ENCODE measurements around the gene LMCD1.

The LMCD1 gene

DNA sequence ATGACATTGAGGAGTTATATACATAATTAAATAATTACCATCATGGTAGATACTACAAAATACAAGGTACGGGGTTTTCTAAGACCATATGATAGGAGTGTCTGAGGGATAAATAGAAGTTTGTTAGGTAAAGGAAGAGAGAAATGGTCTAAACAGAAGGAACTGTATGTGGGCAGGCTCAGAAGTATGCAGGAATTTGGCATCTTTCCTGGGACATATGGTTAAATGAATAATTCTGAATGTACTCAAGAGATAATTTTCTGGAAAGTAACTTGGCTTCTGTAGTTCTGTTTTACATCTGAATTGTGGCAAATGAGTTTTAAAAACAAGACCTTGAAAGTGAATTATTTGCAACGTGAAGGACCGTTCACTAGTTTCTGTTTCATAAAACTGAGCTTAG lies 17.5 kb downstream of the LMCD1 start:
- Mint-ChIP-seq H3K36me3 (ENCODE audit: insufficient read depth) (no peaks in the 10 kb centered on the region), H3K9me3 (peaks cover 6% of the 10 kb centered on the region), H3K4me3 (no peak overlapping the region), H3K4me1 (no peaks in the 10 kb centered on the region), H3K27ac (ENCODE audit: low read depth) (no peak overlapping the region), H3K27me3 (peaks cover 18% of the 10 kb centered on the region)
- ATAC-seq (replicated peaks; ENCODE audit: extremely low read depth, poor library complexity, severe bottlenecking) (no peak), DNase-seq (ENCODE audit: low spot score in 2 of 2) (no peak)

- Mint-ChIP-seq H3K36me3 (ENCODE audit: insufficient read depth) (no peaks in the 10 kb centered on the region), H3K4me1 (no peaks in the 10 kb centered on the region), H3K27me3 (peaks cover 18% of the 10 kb centered on the region), H3K27ac (ENCODE audit: low read depth) (no peak overlapping the region), H3K4me3 (no peak overlapping the region), H3K9me3 (peaks cover 6% of the 10 kb centered on the region)
- DNase-seq (ENCODE audit: low spot score in 2 of 2) = no peak
- no peak for ATAC-seq (replicated peaks; ENCODE audit: extremely low read depth, poor library complexity, severe bottlenecking)
Observed at GRCh38 chr3:8519774-8520448, 18.3 kb downstream of the LMCD1 start.

DNA sequence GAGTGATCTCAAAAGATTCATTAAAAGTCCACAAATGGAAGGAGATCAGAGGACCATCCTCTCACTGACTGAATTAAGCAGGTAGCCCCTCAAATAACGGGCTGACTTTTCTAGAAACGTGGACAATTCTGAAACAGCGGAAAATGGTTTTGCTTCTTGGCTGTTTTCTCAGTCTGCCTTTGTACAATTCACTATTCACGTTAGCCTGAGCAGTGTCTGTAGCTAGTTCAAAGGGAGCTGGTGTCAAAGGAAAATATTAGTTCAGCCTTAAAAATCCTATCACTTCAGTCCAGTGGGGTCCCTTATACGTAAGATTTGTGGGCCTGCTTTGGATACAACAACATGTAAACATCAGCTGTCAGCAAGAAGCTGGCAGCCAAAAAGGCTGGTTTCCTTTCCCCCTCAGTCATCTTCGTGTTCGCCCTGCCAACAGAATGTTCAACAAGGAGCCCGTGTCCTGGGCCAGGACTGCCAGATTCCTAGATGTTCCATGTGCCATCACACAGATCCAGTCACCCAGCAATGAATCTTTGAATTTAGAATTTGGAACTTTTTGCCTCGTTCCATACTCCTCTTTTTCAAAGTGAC lies 19.3 kb downstream of the LMCD1 start:
- ATAC-seq (replicated peaks; ENCODE audit: extremely low read depth, poor library complexity, severe bottlenecking) (no peak), DNase-seq (ENCODE audit: low spot score in 2 of 2) (no peak)
- peaks cover 6% of the 10 kb centered on the region for H3K9me3 Mint-ChIP-seq
- H3K4me3 Mint-ChIP-seq = no peak overlapping the region
- peaks cover 18% of the 10 kb centered on the region for H3K27me3 Mint-ChIP-seq
- H3K36me3 Mint-ChIP-seq (ENCODE audit: insufficient read depth) = no peaks in the 10 kb centered on the region
- no peaks in the 10 kb centered on the region for H3K4me1 Mint-ChIP-seq
- H3K27ac Mint-ChIP-seq (ENCODE audit: low read depth) = no peak overlapping the region

GRCh38 chr3:8523041-8523440 lies 21.4 kb downstream of the LMCD1 start:
- no peaks in the 10 kb centered on the region for H3K4me1 Mint-ChIP-seq
- peaks cover 18% of the 10 kb centered on the region for H3K27me3 Mint-ChIP-seq
- no peak overlapping the region for H3K4me3 Mint-ChIP-seq
- DNase-seq (ENCODE audit: low spot score in 2 of 2) (no peak), ATAC-seq (replicated peaks; ENCODE audit: extremely low read depth, poor library complexity, severe bottlenecking) (no peak)
- no peak overlapping the region for H3K27ac Mint-ChIP-seq (ENCODE audit: low read depth)
- H3K36me3 Mint-ChIP-seq (ENCODE audit: insufficient read depth) = no peaks in the 10 kb centered on the region
- H3K9me3 Mint-ChIP-seq = peaks cover 6% of the 10 kb centered on the region

DNA sequence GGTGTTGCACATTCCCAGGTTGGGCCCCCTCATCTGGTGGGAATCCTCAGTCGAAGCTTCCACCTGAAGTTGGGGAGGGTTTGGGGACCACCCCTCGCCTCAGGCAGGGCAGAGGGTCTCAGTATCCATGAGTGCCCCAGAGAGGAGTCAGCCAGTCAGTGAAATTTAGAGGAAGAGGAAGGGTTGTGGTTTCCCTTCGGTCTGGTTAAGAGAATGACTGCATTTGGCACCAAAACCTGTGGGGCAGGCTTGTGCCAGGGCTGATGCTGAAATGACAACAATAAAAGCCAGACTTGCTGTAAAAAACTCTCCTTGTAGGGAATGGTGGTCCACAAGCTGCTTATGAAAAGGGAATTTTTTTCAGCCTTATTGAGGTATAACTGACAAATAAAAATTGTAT lies 22.6 kb downstream of the LMCD1 start:
- Mint-ChIP-seq H3K27ac (ENCODE audit: low read depth) (no peak overlapping the region), H3K4me1 (no peaks in the 10 kb centered on the region), H3K9me3 (no peaks in the 10 kb centered on the region), H3K27me3 (peaks cover 5% of the 10 kb centered on the region), H3K4me3 (no peak overlapping the region), H3K36me3 (ENCODE audit: insufficient read depth) (no peaks in the 10 kb centered on the region)
- ATAC-seq (replicated peaks; ENCODE audit: extremely low read depth, poor library complexity, severe bottlenecking) = no peak
- no peak for DNase-seq (ENCODE audit: low spot score in 2 of 2)

GRCh38 chr3:8524656-8525399 lies 23.2 kb downstream of the LMCD1 start:
- no peak overlapping the region for H3K27ac Mint-ChIP-seq (ENCODE audit: low read depth)
- H3K9me3 Mint-ChIP-seq = no peaks in the 10 kb centered on the region
- no peaks in the 10 kb centered on the region for H3K36me3 Mint-ChIP-seq (ENCODE audit: insufficient read depth)
- H3K4me3 Mint-ChIP-seq = no peak overlapping the region
- no peaks in the 10 kb centered on the region for H3K27me3 Mint-ChIP-seq
- ATAC-seq (replicated peaks; ENCODE audit: extremely low read depth, poor library complexity, severe bottlenecking) (no peak), DNase-seq (ENCODE audit: low spot score in 2 of 2) (no peak)
- H3K4me1 Mint-ChIP-seq = no peaks in the 10 kb centered on the region

DNA sequence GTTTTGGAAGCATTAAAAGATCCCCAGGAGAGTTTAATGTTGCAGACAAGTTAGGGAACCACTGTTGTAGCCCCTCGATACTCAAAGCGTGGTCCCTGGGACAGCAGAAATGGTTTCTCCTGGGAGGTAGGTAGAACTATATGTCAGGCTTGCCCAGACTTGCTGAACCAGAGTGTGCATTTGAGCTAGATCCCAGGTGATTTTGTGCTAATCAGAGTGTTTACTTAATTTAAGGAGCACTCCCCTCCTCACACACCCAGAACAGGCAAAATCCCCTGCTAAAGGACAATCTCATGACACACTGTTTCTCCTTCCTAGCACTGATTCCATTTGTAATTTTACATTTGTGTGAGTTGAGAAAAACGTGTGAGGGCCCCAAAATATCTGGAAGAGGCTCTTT lies 24.3 kb downstream of the LMCD1 start:
- ATAC-seq (replicated peaks; ENCODE audit: extremely low read depth, poor library complexity, severe bottlenecking) = no peak
- Mint-ChIP-seq H3K9me3 (no peaks in the 10 kb centered on the region), H3K27me3 (no peaks in the 10 kb centered on the region), H3K27ac (ENCODE audit: low read depth) (no peak overlapping the region), H3K36me3 (ENCODE audit: insufficient read depth) (no peaks in the 10 kb centered on the region), H3K4me1 (no peaks in the 10 kb centered on the region), H3K4me3 (no peak overlapping the region)
- no peak for DNase-seq (ENCODE audit: low spot score in 2 of 2)

DNA sequence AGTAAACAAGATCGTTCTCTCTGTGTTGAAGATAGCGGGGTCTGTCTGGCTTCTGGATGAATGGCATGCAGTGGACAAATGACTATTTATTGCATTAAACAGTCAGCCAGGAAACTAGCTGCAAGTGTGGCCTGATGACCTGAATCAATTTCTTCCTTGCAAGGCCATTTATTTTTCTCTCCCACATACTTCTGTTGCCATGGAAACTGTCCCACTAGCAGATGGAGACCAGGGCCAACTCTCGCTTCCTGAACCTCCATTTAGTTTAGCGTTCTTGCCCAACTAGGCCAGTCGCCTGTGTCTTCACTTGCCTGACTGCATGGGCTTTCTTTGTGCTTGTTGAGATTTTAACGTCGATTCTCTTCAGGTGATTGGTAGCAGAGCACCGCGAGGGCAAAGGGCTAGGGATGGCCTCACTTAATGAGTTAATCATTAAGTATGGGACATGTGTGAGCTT lies 27.6 kb downstream of the LMCD1 start:
- H3K27ac Mint-ChIP-seq (ENCODE audit: low read depth) = no peak overlapping the region
- DNase-seq (ENCODE audit: low spot score in 2 of 2) (no peak), ATAC-seq (replicated peaks; ENCODE audit: extremely low read depth, poor library complexity, severe bottlenecking) (no peak)
- H3K4me1 Mint-ChIP-seq = no peaks in the 10 kb centered on the region
- H3K9me3 Mint-ChIP-seq = no peaks in the 10 kb centered on the region
- peaks cover 6% of the 10 kb centered on the region for H3K27me3 Mint-ChIP-seq
- H3K4me3 Mint-ChIP-seq = no peak overlapping the region
- no peaks in the 10 kb centered on the region for H3K36me3 Mint-ChIP-seq (ENCODE audit: insufficient read depth)

- Mint-ChIP-seq H3K4me1 (no peaks in the 10 kb centered on the region), H3K36me3 (ENCODE audit: insufficient read depth) (no peaks in the 10 kb centered on the region), H3K9me3 (no peaks in the 10 kb centered on the region), H3K27ac (ENCODE audit: low read depth) (no peak overlapping the region), H3K27me3 (peaks cover 9% of the 10 kb centered on the region), H3K4me3 (no peak overlapping the region)
- no peak for ATAC-seq (replicated peaks; ENCODE audit: extremely low read depth, poor library complexity, severe bottlenecking)
- no peak for DNase-seq (ENCODE audit: low spot score in 2 of 2)
Observed at GRCh38 chr3:8529738-8530525, 28.3 kb downstream of the LMCD1 start.

DNA sequence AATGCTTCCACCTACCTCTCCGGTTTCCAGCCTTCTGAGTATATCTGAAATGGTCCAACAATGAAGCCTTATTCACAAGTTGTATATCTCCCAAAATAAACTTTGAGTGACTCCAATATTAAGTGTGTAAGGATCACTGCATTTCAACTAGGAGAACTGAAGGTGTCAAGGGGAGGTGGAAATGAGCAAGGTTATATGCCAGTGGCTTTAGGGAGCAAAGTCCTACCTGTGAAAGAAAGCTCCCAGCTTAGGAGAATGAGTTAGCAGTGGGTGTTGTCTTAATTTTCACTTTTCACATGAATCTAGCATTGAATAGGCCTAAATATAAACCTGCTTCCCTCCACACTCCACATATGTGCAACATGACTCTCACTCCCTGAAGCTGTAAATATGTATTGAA lies 29.0 kb downstream of the LMCD1 start:
- no peak overlapping the region for H3K4me3 Mint-ChIP-seq
- no peak for DNase-seq (ENCODE audit: low spot score in 2 of 2)
- no peaks in the 10 kb centered on the region for H3K9me3 Mint-ChIP-seq
- no peak overlapping the region for H3K27ac Mint-ChIP-seq (ENCODE audit: low read depth)
- no peak for ATAC-seq (replicated peaks; ENCODE audit: extremely low read depth, poor library complexity, severe bottlenecking)
- peaks cover 9% of the 10 kb centered on the region for H3K27me3 Mint-ChIP-seq
- H3K4me1 Mint-ChIP-seq = no peaks in the 10 kb centered on the region
- no peaks in the 10 kb centered on the region for H3K36me3 Mint-ChIP-seq (ENCODE audit: insufficient read depth)

- no peaks in the 10 kb centered on the region for H3K36me3 Mint-ChIP-seq (ENCODE audit: insufficient read depth)
- H3K27ac Mint-ChIP-seq (ENCODE audit: low read depth) = no peak overlapping the region
- ATAC-seq (replicated peaks; ENCODE audit: extremely low read depth, poor library complexity, severe bottlenecking) (no peak), DNase-seq (ENCODE audit: low spot score in 2 of 2) (no peak)
- H3K27me3 Mint-ChIP-seq = peaks cover 9% of the 10 kb centered on the region
- H3K4me1 Mint-ChIP-seq = no peaks in the 10 kb centered on the region
- H3K4me3 Mint-ChIP-seq = no peak overlapping the region
- H3K9me3 Mint-ChIP-seq = no peaks in the 10 kb centered on the region
Observed at GRCh38 chr3:8532251-8532871, 30.7 kb downstream of the LMCD1 start.

Data from central memory CD8-positive, alpha-beta T cell (primary cell).